Kidney tubule cell (primary cell): ENCODE data around the gene MAN1A2.

Source experiments
- DNase-seq: peaks from one replicate; pipeline ENCODE4 v3.0.0-alpha.2; 2018; ENCODE audit warnings: low spot score

MAN1A2 gene

DNA sequence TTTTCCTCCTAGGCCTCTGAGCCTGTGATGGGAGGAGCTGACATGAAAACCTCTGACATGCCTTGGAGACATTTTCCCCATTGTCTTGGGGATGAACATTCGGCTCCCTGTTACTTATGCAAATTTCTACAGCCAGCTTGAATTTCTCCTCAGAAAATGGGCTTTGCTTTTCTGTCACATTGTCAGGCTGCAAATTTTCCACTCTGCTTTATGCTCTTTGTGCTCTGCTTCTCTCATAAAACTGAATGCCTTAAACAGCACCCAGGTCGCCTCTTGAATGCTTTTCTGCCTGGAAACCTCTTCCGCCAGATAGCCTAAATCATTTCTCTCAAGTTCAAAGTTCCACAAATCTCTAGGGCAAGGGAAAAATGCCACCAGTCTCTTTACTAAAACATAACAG lies 191.9 kb downstream of the MAN1A2 start:
- DNase-seq = no peak

DNA sequence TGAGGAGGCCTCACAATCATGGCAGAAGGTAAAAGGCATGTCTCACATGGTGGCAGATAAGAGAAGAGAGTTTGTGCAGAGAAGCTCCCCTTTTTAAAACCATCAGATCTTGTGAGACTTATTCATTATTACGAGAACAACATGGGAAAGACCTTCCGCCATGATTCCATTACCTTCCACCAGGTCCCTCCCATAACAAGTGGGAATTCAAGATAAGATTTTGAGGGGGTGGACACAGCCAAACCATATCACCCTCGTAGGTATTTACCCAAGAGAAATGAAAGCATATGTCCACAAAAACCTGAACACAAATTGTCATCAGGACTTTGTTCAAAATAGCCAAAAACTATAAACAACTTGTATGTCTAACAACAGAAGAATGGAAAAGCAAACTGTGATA lies 192.7 kb downstream of the MAN1A2 start:
- no peak for DNase-seq

DNA sequence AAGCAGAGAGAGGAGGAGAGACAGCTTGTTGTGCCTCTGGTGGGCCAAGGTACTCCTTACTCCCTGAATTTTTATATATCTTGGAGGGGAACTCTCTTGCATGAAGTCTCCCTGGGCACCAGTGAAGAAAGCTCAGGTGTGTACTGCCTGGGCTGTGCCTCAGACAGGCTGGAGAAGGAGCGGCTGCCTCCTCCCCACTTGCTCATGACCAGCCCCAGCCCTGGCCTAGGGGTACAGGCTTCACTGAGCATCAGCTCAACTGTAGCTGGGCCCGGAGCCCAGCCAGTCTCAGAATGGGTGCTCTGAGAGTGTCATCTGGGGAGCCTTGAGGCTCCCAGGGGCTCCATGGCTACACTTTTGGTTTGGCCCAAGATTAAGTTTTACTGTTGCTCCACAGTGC lies 193.8 kb downstream of the MAN1A2 start:
- no peak for DNase-seq

DNA sequence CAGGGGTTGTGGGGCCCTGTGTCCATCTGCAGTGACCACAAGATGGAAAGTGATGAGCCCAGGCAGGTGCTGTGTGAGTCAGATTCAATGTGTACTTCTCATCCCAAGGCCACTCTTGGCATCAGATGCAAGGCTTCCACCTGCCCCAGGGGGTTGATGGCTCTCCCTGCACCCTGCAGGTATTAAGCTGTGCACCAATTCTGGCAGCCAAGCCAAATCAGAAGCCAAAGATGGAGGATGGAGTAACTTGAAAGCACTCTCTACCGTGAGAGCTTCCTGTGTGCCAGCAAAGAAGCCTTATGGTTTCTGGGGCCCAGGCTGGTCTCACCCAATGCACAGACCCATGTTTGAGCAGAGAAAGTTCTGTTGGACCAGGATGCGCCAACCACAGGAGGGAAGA lies 194.3 kb downstream of the MAN1A2 start:
- no peak for DNase-seq

DNA sequence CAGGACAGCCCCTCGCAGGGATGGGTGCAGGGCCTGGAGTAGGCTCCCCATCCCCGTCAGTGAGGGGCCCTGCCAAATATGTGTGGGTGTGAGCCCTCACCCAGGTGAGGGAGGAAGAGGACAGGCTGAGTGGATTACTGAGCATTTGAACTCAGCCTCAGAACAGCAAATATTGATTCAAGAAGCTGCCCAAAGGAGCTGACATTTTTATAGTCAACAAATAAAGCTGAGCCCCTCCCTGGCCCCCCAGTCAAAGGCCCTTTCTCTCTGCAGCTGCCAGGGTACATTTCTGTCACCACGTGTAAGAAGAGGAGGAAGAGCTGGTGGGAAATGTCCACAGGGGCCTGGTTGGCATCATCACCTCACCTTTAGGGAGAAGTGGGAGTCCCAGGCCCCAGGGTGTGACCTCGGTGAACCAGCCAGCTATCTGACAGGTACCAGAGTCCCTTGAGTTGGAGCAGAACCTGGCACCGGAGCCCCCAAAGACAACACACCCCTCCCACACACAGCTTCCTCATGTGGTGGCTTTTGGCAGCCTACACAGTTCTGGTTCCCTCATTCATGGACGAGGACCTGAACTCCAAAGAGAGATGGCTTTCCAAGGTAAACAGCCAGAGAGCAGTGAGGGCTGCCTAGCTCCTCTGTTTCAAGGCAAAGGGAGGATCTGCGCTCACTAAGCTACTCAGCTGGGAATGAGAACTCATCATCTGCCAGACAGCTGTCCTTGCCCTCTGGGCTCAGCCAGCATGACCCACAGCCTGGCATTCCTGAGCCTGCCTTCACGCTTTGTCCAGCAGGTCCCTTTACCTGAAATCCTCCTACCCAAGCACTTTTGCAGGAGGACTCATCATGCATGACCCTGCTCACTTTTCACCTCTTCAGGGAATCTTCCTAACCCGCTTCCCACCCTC lies 195.6 kb downstream of the MAN1A2 start:
- no peak for DNase-seq

DNA sequence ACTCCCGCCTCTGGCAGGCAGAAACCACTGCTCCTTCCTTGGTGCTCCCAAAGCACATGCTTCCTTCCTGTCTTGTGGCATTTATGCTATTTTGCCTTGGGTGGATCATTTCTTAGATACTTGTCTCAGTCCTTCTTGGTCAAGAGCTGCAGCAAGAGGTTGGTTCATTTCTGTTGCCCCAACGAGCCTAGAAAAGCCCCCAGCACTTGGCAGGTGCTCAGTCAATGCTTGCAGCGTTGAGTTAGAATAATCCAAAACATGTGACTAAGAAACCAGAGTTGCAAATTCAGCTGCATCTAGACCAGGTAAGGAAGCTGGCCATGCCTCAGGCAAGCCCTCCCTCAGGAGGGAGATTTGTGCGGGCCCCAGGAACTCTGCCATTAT lies 196.2 kb downstream of the MAN1A2 start:
- DNase-seq = no peak

DNA sequence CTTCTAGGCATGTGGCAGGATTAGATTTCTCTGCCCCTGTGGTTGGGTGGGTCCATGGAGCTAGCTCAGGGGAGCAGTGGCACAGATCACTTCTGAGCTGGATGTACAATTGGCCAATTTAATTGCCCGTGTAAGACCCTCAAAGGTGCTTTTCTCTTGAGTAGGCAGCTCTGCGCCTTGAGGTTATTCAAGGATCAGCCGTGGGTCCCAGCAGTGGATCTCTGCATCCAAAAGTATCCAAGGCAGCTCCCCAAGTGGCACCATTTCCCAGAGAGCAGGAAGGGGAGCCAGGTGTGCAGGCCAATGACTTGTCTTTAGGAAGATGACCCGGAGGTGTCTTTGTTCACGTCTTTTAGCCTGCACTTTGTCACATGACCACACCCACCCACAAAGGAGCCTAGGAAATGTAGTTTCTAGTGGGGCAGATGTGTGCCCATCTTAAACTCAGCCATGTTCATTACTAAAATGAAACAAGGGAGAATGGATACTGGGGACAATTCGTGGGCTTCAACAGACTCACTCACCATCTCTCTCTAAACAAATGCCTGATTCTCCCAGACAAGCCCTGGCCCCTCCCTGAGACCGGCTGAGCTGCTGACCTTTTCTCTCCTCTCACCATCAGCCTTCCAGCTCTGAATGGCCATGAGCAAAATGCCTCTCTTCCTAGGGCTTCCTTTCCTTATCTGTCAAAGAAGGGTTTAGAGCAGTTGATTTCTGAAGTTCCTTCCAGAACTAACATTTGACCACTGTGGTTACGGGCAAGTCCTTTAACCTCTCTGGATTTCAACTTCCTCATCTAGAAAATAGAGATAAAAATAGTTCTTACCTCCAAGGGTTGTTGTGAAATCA lies 197.2 kb downstream of the MAN1A2 start:
- no peak for DNase-seq

DNA sequence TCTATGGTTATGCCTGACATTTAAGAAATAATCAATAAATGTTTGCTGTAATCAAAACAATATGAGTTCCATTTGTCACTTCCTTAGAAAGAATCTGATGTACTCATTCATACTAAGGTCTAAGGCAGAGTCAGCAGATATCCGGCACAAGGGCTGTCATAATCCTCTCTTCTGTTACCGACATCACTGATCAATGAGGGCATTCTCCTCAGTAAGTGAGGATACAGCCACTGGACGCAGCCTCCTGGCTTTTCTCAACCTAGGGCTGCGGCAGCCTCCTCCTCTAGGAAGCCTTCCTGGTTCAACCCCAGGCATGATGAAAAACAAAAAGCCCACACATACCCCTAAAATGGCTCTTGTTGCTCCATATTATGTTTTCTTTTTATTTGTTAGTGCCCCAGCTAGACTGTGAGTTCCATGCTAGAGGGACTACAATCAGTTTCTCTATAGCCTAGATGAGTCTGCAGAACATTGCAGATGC lies 197.9 kb downstream of the MAN1A2 start:
- no peak for DNase-seq

DNA sequence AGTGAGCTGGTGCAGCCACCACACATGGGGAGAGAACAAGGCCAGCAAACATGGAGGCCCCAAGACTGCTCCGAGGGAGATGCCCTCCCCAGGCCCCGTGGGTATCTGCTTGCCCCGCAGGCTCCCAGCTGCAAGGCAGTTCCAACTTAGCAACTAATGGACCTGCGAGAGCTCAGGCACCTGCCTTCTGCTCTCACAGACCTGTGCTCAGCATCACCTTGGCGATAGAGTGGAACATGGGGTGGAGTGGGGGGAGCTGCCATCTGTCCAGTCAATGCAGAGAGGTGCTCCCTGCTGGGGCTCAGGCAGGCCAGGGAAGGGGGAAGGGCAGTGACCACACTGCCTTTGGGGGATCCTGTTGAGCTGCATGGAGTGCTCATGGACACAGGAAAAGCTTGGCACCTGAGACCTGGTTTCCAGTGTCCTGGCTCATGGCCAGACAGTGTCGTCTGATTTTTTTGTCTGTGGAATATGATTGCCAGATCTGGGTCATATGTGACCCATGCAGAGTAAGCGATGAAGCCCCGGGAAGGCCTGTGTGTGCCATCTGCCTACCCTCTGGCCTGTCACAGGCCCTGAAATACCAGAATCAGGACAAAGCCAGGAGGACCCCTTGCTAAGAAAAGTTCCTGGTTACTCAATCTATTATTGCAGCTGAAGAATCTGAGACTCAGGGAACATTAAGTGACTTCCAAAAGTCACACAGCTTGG lies 198.7 kb downstream of the MAN1A2 start:
- no peak for DNase-seq

DNA sequence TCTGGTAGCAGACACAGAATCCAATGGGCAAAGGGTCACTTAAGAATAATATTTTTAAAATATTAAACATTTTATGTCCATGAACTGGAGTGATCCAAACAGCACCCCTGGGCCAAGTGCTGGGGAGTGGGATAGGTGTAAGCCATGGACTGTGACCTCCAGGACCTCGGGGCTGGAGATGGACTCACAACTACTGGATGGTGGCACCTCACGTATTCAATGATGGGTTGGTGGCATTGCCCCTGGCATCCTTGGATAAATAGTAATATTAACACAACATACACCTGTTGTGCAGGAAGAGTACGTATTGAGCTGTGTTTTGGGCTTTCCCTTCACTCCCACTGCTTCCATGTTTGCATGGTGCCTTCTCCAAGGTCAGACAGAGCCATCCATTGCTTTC lies 199.3 kb downstream of the MAN1A2 start:
- DNase-seq = no peak

DNA sequence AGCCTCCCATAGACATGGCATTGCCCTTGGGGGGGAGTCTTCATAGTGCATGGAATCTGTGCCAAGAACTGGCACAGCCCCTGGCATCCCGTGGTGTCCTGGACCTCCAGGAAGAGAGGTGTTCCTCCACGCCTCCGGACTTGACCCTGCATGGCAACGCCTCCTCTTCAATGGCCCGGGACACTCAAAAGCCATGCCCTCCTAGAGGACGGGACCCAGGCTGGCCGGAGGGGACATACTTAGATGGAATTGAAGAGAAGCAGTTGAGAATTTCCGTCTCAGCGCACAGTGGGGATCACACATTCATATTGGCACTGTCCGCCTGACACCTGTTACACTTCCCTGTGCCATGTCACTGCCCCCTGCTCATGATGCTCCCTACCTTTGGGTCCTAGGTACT lies 200.2 kb downstream of the MAN1A2 start:
- no peak for DNase-seq

DNA sequence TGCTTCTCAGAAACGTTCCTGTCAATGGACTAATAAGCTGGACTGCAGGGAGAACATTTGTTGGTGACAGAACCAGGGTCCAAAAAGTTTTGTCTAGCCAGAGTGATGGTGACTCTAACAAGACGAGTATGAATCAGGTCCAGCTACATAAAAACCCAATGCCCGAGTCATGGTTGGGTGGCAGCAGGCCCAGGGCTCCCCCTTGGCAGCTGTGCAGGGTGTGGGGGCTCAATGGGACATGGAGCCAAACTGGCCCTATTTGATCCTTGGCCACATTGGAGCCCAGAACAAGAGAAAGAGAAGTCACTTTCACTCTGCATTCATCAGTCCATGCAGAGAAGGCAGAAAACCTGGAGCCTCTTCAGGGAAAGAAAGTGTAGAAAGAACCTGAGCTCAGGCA lies 200.7 kb downstream of the MAN1A2 start:
- DNase-seq = no peak

DNA sequence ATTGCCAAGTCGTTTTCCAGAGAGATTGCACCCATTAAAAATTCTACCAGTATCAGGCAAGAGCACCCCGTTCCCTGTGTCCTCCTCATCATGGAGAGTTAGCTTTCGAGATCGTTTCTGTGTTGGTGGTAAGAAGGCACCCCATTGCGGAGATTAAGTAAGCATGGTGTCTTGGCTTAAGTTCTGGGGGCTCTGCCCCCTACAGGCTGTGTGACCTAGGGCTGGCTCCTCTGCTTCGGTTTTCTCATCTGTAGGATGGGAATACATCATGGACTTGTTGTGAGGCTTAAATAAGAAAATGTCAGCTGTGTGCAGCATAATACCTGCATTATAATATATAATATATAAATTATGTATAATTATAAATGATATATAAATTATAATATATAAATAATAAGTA lies 201.8 kb downstream of the MAN1A2 start:
- no peak for DNase-seq

DNA sequence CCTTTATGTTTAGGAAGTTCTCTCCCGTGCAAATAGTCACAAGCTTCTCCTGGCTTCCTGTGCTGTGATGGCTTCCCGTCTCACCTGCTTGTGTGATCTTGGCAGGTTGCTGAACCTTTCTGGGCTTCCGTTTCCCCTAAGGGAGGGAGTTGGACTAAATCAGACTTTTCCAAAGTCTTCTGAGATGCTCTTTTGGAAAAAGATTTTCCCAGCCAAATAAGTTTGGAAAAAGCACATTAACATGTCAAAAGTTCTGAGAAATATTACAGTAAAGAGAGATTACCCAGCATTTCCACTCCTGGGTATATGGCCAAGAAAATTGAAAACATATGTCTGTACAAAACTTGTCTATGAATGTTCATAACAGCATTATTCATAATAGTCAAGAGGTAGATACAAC lies 202.6 kb downstream of the MAN1A2 start:
- no peak for DNase-seq

DNA sequence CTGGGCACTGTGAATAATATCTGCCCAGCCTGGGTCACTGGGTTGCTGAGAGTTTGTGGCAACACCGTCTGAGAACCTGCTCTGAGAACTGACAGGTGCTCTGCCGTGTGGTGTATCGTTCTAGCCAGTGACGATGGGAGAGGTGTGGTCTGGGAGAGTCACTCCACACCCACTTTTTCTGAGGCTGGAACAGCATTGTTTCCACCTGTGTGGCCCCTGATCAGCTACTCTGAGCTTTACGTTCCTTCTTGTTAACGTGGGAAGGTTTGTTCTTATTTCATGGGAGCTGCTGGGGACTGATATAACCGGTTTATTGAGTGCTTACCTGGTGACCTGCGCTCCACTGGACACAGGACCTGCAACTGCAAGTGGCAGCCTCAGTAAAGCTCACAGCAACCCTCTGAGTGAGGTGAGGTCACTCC lies 203.8 kb downstream of the MAN1A2 start:
- peak; percentile 20 for DNase-seq

DNA sequence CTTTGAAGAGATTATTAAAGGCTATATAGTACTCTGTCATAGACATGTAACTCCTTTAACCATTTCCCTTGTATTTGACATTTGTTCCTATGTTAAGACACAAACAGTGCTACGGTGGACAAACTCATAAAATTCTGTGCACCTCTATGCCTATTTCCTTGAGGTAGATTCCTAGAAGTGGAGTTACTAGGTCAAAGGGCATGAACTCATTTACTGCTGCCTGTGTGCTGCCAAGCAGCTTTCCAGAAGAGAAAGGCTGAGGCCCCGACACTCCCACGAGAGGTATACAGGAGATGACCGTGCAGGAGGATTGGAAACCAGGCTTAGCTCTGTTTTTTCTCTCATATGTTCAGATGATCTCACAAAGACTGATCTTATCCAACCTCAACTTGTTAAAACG lies 204.2 kb downstream of the MAN1A2 start:
- no peak for DNase-seq

DNA sequence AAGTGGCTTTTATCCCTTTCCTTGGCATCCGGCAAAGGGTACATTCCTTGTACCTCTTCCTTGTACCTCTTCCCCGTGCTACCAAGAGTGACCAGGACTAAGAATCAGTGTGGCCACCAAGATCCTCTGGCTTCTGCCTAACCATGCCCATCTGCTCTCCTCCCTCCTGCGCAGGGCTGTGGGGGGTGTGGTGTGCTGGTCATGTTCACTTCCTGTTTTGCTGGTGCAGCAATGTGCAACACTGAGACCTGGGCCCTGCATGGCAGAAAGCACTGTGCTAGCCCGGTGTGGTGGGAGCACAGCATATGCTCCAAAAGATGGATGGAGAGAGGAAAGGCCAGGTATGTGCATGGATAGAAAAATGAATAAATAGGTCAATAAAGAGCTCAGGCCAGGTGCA lies 205.3 kb downstream of the MAN1A2 start:
- no peak for DNase-seq

DNA sequence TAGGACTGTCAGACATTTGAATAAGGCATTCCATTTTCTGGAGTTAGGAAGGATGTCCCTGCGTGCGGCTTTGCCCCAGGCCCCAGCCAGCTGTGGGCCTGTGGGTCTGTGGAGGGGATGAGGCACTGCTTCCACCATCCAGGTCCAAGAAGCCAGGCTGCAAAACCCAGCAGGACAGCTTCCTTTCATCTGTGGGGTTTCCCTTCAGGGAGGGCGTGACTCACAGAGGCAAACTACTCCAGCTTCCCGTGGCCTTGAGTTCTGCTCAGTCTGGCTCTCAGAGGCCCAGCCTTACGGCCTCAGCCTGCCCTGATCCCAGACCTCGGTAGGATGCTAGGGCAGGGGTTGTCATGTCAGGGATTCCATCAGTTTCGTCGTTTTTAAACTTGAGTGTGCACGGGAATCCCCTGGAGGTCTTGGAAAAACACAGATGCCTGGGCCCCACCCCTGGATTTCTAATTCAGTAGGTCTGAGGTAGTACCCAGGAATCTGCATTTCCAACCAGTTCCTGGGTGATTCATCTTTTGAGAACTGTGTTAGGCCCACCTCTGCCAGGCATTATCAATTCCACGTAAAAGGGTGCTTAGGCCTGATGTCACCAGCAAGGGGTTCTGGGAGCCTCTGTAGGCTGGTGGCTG lies 206.3 kb downstream of the MAN1A2 start:
- peak; percentile 26 for DNase-seq

DNA sequence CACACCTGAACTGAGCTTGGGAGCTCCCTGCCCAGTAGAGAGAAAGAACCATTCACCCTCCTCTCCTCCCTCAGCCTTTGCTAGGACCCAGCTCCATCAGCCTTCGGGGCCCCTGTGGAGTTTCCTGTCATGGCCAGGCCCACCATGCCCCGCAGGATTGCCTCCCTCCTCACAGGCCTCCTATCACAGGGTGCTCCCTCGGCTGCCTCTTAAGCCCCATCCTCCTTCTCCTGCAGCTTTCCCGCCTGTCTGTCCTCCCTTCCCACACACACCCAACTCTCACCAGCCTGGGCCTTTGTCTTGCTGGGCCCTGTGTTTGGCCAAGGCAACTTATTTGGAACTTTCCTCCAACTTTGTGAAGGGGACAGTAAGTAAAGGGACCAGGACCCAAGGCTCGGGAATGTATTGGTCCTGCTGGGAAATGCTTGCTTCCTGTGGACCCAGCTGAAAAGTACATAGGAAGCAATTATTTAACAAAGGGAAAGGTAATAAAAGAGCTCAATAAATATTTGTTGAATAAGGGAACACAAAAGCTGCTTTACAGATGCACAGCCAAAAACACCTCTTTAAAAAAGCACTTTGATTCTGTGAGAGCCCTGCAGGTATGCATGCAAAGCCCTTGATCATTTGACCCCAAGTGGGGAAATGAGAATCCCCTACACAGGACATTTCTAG lies 207.0 kb downstream of the MAN1A2 start:
- no peak for DNase-seq

DNA sequence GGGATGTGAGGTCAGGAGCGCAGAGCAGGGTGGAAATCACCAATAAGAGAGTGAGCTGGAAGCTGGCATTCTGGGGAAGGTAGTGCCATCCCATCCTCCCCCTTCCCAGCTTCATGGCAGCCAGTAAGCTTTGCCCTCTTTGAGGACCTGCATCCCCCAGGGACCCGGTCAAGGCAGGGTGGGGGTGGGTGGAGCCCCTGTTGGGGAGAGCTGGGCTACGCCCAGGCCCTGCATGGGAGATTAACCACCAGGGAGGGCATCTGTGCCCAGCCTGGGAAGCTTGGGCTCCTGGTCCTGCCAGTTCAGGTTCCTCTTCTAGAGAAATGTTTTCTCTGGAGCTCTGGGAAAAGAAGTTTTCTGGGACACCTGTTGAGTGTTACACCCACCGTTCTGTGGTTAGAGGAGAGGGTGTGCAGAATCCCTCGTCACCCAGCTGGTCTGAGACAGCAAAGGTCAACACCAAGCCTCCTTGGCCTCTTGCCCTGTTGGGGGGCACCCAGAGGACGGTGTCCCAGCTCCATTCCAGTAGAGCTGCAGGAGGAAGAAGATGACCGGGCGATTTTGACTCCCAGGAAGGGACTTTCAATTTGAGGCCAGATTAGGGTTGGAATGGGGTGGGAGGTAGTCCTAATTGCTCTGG lies 208.5 kb downstream of the MAN1A2 start:
- DNase-seq = no peak

DNA sequence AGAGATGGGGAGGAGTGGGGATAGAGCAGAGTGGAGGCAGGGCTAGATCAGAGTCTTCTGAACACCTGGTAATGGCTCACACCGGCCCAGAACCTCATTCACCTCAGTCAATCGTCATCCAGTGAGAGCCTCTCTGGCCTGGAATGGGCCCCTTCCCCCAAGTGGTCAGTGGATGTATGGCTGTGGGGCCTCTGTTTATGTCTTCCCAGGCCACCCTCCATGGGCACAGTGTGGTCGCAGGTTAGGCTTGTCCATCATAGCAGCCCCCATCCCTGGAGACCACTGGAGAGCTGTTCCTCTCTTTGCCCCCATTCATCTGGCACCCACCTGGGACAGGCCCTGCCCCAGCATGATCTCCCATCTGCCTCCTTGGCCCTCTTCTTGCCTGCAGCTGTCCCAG lies 209.0 kb downstream of the MAN1A2 start:
- no peak for DNase-seq
